Jurkat, Clone E6-1 (cell line): Measurements from ENCODE around the gene CLDN16.

Source experiments
- DNase-seq: peaks from one replicate; pipeline ENCODE4 v3.0.0-alpha.2; 2011; ENCODE audit warnings: low read depth, low spot score
- H3K4me3 ChIP-seq: 2 replicates; pipeline ENCODE4 v1.5.1; 2011; ENCODE audit warnings: mild to moderate bottlenecking, low read length, control low read depth, moderate library complexity

The CLDN16 gene

GRCh38 chr3:190430906-190431305, 42.9 kb downstream of the CLDN16 start:
- H3K4me3 ChIP-seq: no peak overlapping the region
- no peak for DNase-seq

GRCh38 chr3:190432216-190432615, 44.3 kb downstream of the CLDN16 start:
- H3K4me3 ChIP-seq: no peak overlapping the region
- DNase-seq: no peak

GRCh38 chr3:190433626-190434025, 45.7 kb downstream of the CLDN16 start:
- H3K4me3 ChIP-seq: no peak overlapping the region
- DNase-seq: no peak

GRCh38 chr3:190435618-190436017, 47.7 kb downstream of the CLDN16 start:
- DNase-seq: no peak
- H3K4me3 ChIP-seq: no peak overlapping the region

GRCh38 chr3:190436331-190436730, 48.4 kb downstream of the CLDN16 start:
- H3K4me3 ChIP-seq: no peak overlapping the region
- no peak for DNase-seq

- DNase-seq: no peak
- H3K4me3 ChIP-seq: no peak overlapping the region
Observed at GRCh38 chr3:190442240-190442639, 54.3 kb downstream of the CLDN16 start.

GRCh38 chr3:190443257-190443656, 55.3 kb downstream of the CLDN16 start:
- no peak overlapping the region for H3K4me3 ChIP-seq
- DNase-seq: no peak

GRCh38 chr3:190444006-190444405, 56.0 kb downstream of the CLDN16 start:
- no peak for DNase-seq
- H3K4me3 ChIP-seq: no peak overlapping the region

- DNase-seq: no peak
- no peak overlapping the region for H3K4me3 ChIP-seq
Observed at GRCh38 chr3:190444576-190445145, 56.7 kb downstream of the CLDN16 start.

GRCh38 chr3:190446573-190447279, 58.8 kb downstream of the CLDN16 start:
- H3K4me3 ChIP-seq: no peak overlapping the region
- no peak for DNase-seq

GRCh38 chr3:190448256-190448655, 60.3 kb downstream of the CLDN16 start:
- H3K4me3 ChIP-seq: no peak overlapping the region
- no peak for DNase-seq

- DNase-seq: no peak
- H3K4me3 ChIP-seq: no peak within 1 kb of the TSS
Observed at GRCh38 chr3:190449801-190450200, 61.8 kb downstream of the CLDN16 start, which contains the start of gene TMEM207. TSS of gene TMEM207 (minus strand) at chr3:190449901. CDS start at chr3:190449809, 92 bp downstream.

GRCh38 chr3:190455828-190456227, 67.9 kb downstream of the CLDN16 start:
- no peak overlapping the region for H3K4me3 ChIP-seq

GRCh38 chr3:190456770-190457169, 68.8 kb downstream of the CLDN16 start:
- DNase-seq: no peak
- H3K4me3 ChIP-seq: no peak overlapping the region

More at GRCh38 chr3:190455828-190456227, 67.9 kb downstream of the CLDN16 start:
- no peak for DNase-seq

- no peak for DNase-seq
Observed at GRCh38 chr3:190458040-190458439, 70.1 kb downstream of the CLDN16 start.

More at GRCh38 chr3:190458040-190458439, 70.1 kb downstream of the CLDN16 start:
- H3K4me3 ChIP-seq: no peak overlapping the region
